ENCODE measurements around the gene RAB11FIP2. TPM values are rescaled to one million over a fixed set of nuclear protein-coding genes. Genes with fewer than 3 reads are reported as not detected.

The RAB11FIP2 gene
- total RNA-seq, 1 donor = 38.7 TPM

DNA sequence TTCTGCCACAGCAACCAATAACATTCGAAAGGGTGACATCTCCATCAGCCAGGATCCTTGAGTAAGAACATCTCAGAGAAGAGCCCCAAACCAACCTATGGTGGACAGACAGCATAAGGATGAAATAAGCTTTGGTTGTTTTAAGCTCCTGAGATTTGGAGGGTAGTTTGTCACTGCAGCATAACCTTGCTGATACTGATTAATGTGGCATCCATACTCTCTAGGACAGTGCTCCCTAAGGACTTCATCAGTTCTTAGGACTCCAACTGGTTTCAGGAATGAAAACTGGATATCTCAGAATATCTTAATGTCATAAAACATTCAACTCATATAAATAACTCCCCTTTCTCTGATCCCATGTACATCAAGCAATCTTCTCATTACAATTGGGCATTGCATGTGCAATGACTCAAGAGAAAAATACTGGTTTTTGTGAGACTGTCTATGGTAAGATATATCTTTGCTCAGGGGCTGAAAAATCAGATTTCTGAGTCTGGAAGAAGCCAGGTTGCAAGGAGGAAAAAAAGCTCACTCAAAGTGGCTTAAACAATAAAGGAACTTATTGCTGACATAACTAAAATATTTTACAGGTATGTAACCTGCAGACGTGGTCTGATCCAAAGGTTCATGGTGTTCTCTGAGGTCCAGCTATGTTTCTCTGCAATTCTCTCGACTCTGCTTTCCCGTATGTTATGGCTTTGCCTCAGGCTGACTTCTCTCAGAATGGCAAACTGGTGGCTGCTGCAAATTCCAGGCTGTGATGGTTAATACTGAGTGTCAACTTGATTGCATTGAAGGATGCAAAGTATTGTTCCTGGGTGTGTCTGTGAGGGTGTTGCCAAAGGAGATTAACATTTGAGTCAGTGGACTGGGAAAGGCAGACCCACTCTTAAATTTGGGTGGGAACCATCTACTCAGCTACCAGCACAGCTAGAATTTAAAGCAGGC is 65.7 kb downstream of the RAB11FIP2 start:
- Histone ChIP-seq H3K9me3 (ENCODE audit: low read depth, low read length) (no peaks in the 10 kb centered on the region), H3K27me3 (ENCODE audit: insufficient read depth, low read length) (no peaks in the 10 kb centered on the region), H3K4me2 (ENCODE audit: insufficient read depth, low read length) (peak overlapping the region; percentile 28), H3K27ac (ENCODE audit: low read depth, low read length) (peak overlapping the region; percentile 50), H3K79me2 (ENCODE audit: insufficient read depth, low read length) (no peaks in the 10 kb centered on the region), H4K20me1 (ENCODE audit: insufficient read depth, low read length) (no peaks in the 10 kb centered on the region), H3K4me1 (ENCODE audit: insufficient read depth, low read length) (peaks cover 6% of the 10 kb centered on the region), H3K36me3 (ENCODE audit: insufficient read depth, low read length) (no peaks in the 10 kb centered on the region), H3K4me3 (ENCODE audit: insufficient read depth, low read length) (no peak overlapping the region), H2AFZ (ENCODE audit: low read length) (no peak overlapping the region)
- TF ChIP-seq, protein P1, sequence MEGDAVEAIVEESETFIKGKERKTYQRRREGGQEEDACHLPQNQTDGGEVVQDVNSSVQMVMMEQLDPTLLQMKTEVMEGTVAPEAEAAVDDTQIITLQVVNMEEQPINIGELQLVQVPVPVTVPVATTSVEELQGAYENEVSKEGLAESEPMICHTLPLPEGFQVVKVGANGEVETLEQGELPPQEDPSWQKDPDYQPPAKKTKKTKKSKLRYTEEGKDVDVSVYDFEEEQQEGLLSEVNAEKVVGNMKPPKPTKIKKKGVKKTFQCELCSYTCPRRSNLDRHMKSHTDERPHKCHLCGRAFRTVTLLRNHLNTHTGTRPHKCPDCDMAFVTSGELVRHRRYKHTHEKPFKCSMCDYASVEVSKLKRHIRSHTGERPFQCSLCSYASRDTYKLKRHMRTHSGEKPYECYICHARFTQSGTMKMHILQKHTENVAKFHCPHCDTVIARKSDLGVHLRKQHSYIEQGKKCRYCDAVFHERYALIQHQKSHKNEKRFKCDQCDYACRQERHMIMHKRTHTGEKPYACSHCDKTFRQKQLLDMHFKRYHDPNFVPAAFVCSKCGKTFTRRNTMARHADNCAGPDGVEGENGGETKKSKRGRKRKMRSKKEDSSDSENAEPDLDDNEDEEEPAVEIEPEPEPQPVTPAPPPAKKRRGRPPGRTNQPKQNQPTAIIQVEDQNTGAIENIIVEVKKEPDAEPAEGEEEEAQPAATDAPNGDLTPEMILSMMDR (IDR thresholded peaks at IDR 0.05; ENCODE audit: extremely low read depth, low read depth, low read length) = no peak
- peak; percentile 19 for DNase-seq (ENCODE audit: insufficient read length, low spot score, missing footprints)

DNA sequence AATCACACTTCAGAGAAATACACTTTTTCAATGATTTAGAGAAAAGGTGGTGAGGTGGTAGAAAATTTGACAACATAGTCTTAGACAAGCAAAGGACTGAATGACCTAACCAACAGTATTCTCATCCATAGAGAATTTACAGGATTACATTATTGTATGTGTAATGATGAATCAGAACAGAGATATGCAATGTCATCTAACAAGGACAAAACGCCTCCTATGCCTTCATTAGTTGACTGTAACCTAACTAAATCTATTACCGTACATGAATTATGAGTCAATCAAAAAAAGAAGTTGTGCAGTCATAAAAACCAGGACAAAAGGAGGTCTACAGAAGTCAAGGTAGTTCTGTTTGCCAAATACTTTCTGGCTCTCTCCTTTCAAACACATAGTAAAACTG is 66.5 kb downstream of the RAB11FIP2 start:
- H3K36me3 ChIP-seq (ENCODE audit: insufficient read depth, low read length) = no peaks in the 10 kb centered on the region
- peak overlapping the region; percentile 50 for H3K27ac ChIP-seq (ENCODE audit: low read depth, low read length)
- H3K4me3 ChIP-seq (ENCODE audit: insufficient read depth, low read length) = no peak overlapping the region
- TF ChIP-seq, protein P1 (IDR thresholded peaks at IDR 0.05; ENCODE audit: extremely low read depth, low read depth, low read length) = no peak
- no peaks in the 10 kb centered on the region for H3K9me3 ChIP-seq (ENCODE audit: low read depth, low read length)
- H3K4me2 ChIP-seq (ENCODE audit: insufficient read depth, low read length) = peak overlapping the region; percentile 28
- DNase-seq (ENCODE audit: insufficient read length, low spot score, missing footprints) = peak; percentile 73
- no peaks in the 10 kb centered on the region for H3K27me3 ChIP-seq (ENCODE audit: insufficient read depth, low read length)
- H3K79me2 ChIP-seq (ENCODE audit: insufficient read depth, low read length) = no peaks in the 10 kb centered on the region
- H4K20me1 ChIP-seq (ENCODE audit: insufficient read depth, low read length) = no peaks in the 10 kb centered on the region
- H3K4me1 ChIP-seq (ENCODE audit: insufficient read depth, low read length) = peaks cover 6% of the 10 kb centered on the region
- H2AFZ ChIP-seq (ENCODE audit: low read length) = no peak overlapping the region

DNA sequence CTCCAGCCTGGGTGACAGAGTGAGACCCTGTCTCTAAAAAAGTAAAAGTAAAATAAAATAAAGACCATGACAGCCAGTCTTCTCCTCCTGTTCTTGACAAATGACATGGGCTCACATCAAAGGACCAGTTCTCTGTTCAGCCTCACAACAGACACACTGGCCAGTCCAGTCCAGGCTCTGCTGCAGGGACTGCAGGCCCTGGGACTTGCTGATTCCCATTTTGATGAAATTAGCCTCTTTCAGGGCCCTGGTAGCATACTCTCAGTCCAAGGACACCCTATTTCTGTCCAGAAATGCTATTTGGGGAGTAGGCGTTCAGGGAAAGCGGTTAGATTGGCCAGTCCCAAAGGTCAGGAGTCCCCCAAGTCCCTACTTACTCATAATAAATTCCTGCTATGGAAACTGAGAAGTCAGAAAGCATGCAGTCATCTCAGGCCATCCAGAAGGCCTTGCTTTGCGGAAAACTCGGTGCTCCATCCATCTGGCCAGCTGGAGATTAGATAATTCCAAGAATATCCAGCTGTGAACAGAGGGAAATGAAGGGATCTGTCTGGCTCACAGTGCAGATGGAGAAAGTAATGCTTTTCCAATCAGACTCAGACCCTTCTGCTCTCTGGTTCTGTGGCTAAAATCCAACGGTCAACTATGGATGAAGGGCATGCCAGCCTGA is 74.4 kb downstream of the RAB11FIP2 start:
- no peak overlapping the region for H2AFZ ChIP-seq (ENCODE audit: low read length)
- no peak overlapping the region for H3K4me2 ChIP-seq (ENCODE audit: insufficient read depth, low read length)
- H3K27ac ChIP-seq (ENCODE audit: low read depth, low read length) = no peak overlapping the region
- no peaks in the 10 kb centered on the region for H4K20me1 ChIP-seq (ENCODE audit: insufficient read depth, low read length)
- no peaks in the 10 kb centered on the region for H3K27me3 ChIP-seq (ENCODE audit: insufficient read depth, low read length)
- no peaks in the 10 kb centered on the region for H3K79me2 ChIP-seq (ENCODE audit: insufficient read depth, low read length)
- no peak overlapping the region for H3K4me3 ChIP-seq (ENCODE audit: insufficient read depth, low read length)
- no peak for DNase-seq (ENCODE audit: insufficient read length, low spot score, missing footprints)
- no peaks in the 10 kb centered on the region for H3K9me3 ChIP-seq (ENCODE audit: low read depth, low read length)
- TF ChIP-seq, protein P1 (IDR thresholded peaks at IDR 0.05; ENCODE audit: extremely low read depth, low read depth, low read length) = no peak
- H3K4me1 ChIP-seq (ENCODE audit: insufficient read depth, low read length) = no peaks in the 10 kb centered on the region
- H3K36me3 ChIP-seq (ENCODE audit: insufficient read depth, low read length) = no peaks in the 10 kb centered on the region

DNA sequence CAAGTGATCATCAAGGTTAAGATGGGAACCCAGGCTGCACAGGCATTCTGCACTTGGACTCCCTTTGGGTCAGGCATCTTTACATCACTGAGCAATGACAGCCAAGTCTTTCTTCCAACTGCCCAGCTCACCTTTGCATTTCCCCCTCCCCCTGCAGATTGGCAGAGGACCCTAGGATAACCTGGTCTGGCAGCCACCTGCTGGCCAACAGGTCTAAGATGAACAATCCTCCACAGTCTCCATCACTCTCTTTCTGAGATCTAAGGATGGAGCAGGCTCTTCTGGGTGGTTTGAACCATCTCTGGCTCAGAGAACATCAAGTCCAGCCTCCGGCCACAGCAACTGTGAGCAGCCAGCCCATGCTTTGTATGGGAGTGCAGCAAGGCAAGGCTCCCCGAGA is 75.8 kb downstream of the RAB11FIP2 start:
- no peak overlapping the region for H3K4me2 ChIP-seq (ENCODE audit: insufficient read depth, low read length)
- no peaks in the 10 kb centered on the region for H3K27me3 ChIP-seq (ENCODE audit: insufficient read depth, low read length)
- H3K27ac ChIP-seq (ENCODE audit: low read depth, low read length) = no peak overlapping the region
- no peak for DNase-seq (ENCODE audit: insufficient read length, low spot score, missing footprints)
- no peak overlapping the region for H2AFZ ChIP-seq (ENCODE audit: low read length)
- no peaks in the 10 kb centered on the region for H3K9me3 ChIP-seq (ENCODE audit: low read depth, low read length)
- no peaks in the 10 kb centered on the region for H3K4me1 ChIP-seq (ENCODE audit: insufficient read depth, low read length)
- no peak overlapping the region for H3K4me3 ChIP-seq (ENCODE audit: insufficient read depth, low read length)
- TF ChIP-seq, protein P1 (IDR thresholded peaks at IDR 0.05; ENCODE audit: extremely low read depth, low read depth, low read length) = no peak
- no peaks in the 10 kb centered on the region for H3K79me2 ChIP-seq (ENCODE audit: insufficient read depth, low read length)
- no peaks in the 10 kb centered on the region for H3K36me3 ChIP-seq (ENCODE audit: insufficient read depth, low read length)
- H4K20me1 ChIP-seq (ENCODE audit: insufficient read depth, low read length) = no peaks in the 10 kb centered on the region

All from osteoblast (primary cell).